A673 (cell line): Measurements from ENCODE around the gene BRSK2. TPM values are rescaled to one million over a fixed set of nuclear protein-coding genes. Genes with fewer than 3 reads are reported as not detected.

ENCODE experiments used
- total RNA-seq: library from RNA; stranded (reverse); gene quantifications from 2 replicates; pipeline ENCODE4 v1.2.3, GENCODE V29; 2021

Gene BRSK2
- total RNA-seq, 1 experiment from 2014 or later, result 2.2 TPM

Other genes starting within 250 kb of the BRSK2 start
- not detected in 2 replicates for gene MUC5AC, start 232.0 kb upstream of the BRSK2 start, total RNA-seq
- gene MUC5B, start 166.9 kb upstream of the BRSK2 start, total RNA-seq, result not detected in 2 replicates
- gene TOLLIP, start 80.3 kb upstream of the BRSK2 start, total RNA-seq, result 24.0 and 32.5 TPM in 2 replicates
- 14.5 and 14.7 TPM in 2 replicates for gene MOB2, start 96.8 kb downstream of the BRSK2 start, total RNA-seq
- 0.70 and 1.9 TPM in 2 replicates for gene DUSP8, start 182.3 kb downstream of the BRSK2 start, total RNA-seq
- gene KRTAP5-1, start 195.3 kb downstream of the BRSK2 start, total RNA-seq, result not detected in 2 replicates
- gene KRTAP5-2, start 208.4 kb downstream of the BRSK2 start, total RNA-seq, result not detected in 2 replicates
- not detected in 2 replicates for gene KRTAP5-3, start 218.5 kb downstream of the BRSK2 start, total RNA-seq
- gene KRTAP5-4, start 232.2 kb downstream of the BRSK2 start, total RNA-seq, result not detected in 2 replicates
- gene KRTAP5-5, start 239.8 kb downstream of the BRSK2 start, total RNA-seq, result not detected in 2 replicates